Kidney epithelial cell (primary cell): ENCODE data around the gene ZNF48. TPM values are rescaled to one million over a fixed set of nuclear protein-coding genes. Genes with fewer than 3 reads are reported as not detected.

ENCODE experiments used
- DNase-seq: peaks from one replicate; pipeline ENCODE4 v3.0.0-alpha.2; 2010; ENCODE audit warnings: low read depth
- H3K27me3 ChIP-seq: 2 replicates; pipeline ENCODE4 v1.6.0; 2011; ENCODE audit warnings: low read length; ENCODE audit not compliant: control insufficient read depth, insufficient read depth
- H3K36me3 ChIP-seq: 2 replicates; pipeline ENCODE4 v1.5.1; 2011; ENCODE audit warnings: low read length; ENCODE audit not compliant: control insufficient read depth, insufficient read depth
- H3K4me3 ChIP-seq: 2 replicates; pipeline ENCODE4 v1.5.1; 2011; ENCODE audit warnings: low read depth, mild to moderate bottlenecking, control low read depth, low read length
- total RNA-seq: library from RNA; depleted of rRNA; stranded (reverse); fragments of >200 nt; gene quantifications from 2 replicates; pipeline ENCODE4 v1.2.3, GENCODE V29; 2015
- TF ChIP-seq, protein P1 (sequence below): IDR thresholded peaks from 2 replicates; pipeline ENCODE4 v1.5.1; 2011; ENCODE audit warnings: mild to moderate bottlenecking, moderate library complexity, low read length, control low read depth, inconsistent platforms; ENCODE audit not compliant: insufficient read depth, poor library complexity, severe bottlenecking

ZNF48 gene
- total RNA-seq, 1 donor from 2014 or later = 24.4 TPM

DNA sequence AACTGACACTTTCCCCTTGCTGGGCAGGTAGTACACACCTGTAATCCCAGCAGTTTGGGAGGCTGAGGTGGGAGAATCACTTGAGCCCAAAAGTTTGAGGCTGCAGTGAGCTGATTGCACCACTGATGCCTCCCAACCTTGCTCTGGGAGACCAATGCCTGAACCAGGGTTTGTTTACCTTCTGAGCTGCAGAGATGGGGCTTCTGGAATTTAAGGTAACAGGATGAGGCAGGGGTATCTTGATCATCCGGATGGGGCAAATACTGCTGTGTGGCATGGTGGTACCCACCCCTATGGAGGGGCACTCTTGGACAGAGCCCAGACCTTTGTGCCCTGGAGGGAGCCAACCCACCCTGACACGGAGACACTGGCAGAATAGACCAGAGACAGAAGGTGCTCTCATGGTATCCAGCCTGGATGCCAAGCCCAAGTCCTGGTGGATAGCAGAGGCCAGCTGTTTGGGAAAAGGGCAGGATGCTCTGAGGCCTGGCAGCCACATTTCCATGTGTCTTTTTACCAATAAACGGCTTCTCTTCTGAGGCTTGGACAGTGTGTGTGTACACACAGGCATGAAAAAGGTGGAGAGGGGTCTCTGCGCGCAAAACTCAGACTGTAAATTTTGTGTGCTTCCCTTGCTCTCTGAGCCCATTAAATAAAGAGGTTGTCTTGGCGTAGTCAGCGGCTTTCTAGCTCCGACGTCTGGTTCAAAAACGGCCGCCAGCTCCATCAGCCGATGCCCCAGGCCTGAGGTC lies 4.4 kb downstream of the ZNF48 start:
- no peak for DNase-seq
- Histone ChIP-seq H3K36me3 (no peaks in the 10 kb centered on the region), H3K27me3 (no peaks in the 10 kb centered on the region), H3K4me3 (peak overlapping the region; percentile 33)
- TF ChIP-seq, protein P1, sequence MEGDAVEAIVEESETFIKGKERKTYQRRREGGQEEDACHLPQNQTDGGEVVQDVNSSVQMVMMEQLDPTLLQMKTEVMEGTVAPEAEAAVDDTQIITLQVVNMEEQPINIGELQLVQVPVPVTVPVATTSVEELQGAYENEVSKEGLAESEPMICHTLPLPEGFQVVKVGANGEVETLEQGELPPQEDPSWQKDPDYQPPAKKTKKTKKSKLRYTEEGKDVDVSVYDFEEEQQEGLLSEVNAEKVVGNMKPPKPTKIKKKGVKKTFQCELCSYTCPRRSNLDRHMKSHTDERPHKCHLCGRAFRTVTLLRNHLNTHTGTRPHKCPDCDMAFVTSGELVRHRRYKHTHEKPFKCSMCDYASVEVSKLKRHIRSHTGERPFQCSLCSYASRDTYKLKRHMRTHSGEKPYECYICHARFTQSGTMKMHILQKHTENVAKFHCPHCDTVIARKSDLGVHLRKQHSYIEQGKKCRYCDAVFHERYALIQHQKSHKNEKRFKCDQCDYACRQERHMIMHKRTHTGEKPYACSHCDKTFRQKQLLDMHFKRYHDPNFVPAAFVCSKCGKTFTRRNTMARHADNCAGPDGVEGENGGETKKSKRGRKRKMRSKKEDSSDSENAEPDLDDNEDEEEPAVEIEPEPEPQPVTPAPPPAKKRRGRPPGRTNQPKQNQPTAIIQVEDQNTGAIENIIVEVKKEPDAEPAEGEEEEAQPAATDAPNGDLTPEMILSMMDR = no peak

DNA sequence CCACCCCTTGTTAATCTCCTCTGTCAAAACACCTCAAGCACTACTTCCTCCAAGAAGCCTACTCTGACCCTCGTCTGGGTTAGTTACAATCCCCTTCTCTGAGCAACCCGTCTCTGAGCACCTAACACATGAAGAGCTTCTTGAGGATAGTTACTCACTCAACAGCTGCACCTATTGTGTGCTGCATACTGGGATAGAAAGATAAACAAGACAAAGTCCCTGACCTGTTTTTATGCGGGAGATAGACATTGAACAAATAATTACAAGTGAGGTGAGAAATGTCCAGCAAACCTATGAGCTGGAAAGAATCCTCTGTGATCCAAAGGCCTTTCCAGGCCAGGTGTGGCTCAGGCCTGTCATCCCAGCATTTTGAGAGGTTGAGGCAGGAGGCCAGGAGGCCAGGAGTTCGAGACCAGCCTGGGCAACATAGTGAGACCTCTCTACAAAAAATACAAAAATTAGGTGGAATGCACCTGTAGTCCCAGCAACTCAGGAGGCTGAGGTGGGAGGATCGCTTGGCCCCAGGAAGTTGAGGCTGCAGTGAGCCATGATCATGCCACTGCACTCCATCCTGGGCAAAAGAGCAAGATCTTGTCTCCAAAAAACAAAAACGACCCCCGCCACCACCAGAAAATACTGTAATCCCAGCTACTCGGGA lies 6.7 kb downstream of the ZNF48 start:
- no peaks in the 10 kb centered on the region for H3K27me3 ChIP-seq
- no peaks in the 10 kb centered on the region for H3K36me3 ChIP-seq
- H3K4me3 ChIP-seq = no peak overlapping the region
- no peak for DNase-seq
- TF ChIP-seq, protein P1 = no peak

DNA sequence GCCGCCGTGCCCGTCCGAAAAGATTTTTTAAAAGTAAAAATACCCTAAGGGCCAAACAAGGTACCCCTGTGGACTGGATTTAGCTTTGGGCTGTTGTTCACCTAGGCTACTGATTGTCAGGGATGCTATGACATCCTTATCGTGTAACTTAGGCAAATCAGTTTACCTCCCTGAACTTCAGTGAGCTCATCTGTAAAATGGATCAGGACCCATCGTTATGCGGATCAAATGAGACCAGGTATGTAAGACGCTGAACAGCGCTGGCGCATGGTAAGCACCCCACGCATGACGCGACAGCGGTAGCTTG lies 11.5 kb downstream of the ZNF48 start:
- TF ChIP-seq, protein P1 = no peak
- peaks cover 2% of the 10 kb centered on the region for H3K36me3 ChIP-seq

DNA sequence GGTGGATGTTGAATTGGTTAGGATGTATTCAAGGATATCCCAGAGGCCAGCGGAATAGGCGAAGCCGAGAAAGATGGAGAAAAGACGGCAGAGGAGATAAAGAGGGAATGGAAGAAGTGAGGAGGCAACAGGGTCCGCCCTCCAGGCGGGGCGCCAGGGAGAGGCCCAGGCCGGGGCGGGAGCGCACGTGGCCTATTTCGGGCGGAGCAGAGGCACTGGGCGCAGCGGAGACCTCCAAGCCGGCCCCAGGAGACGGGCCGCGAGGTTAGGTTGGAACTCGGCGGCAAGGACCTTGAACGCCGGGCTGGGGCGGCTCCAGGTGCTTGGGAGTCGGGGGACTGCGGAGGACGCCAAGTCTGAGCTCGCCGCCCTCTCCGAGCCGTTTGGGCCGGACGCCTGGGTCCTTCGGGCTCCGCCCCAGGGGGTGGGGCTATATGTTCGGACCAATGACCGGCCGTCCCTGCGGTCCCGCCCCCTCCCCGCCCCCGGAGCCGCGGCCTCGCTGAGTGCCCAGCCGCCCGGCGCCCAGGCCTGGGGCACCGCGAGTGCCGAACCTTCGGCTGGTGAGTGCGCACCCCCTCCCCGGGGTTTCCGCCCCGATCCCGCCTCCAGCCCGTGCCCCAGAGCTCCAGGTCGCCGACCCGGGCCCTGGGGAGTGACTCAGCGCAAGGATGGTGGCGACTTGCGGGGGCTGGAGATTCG lies 12.0 kb downstream of the ZNF48 start, which contains the start of gene ZNF771:
Gene ZNF771, plus strand, starts transcription at position 505 of the 702 bp plus-strand sequence. CDS start 448 bp downstream, outside the sequence.
- Histone ChIP-seq H3K4me3 (peak within 1 kb of the TSS; percentile 78), H3K36me3 (peaks cover 2% of the 10 kb centered on the region), H3K27me3 (no peaks in the 10 kb centered on the region)
- TF ChIP-seq, protein P1 = no peak
- no peak for DNase-seq

More for the DNA sequence above, 11.5 kb downstream of the ZNF48 start:
- no peaks in the 10 kb centered on the region for H3K27me3 ChIP-seq
- H3K4me3 ChIP-seq = peak overlapping the region; percentile 78
- no peak for DNase-seq

DNA sequence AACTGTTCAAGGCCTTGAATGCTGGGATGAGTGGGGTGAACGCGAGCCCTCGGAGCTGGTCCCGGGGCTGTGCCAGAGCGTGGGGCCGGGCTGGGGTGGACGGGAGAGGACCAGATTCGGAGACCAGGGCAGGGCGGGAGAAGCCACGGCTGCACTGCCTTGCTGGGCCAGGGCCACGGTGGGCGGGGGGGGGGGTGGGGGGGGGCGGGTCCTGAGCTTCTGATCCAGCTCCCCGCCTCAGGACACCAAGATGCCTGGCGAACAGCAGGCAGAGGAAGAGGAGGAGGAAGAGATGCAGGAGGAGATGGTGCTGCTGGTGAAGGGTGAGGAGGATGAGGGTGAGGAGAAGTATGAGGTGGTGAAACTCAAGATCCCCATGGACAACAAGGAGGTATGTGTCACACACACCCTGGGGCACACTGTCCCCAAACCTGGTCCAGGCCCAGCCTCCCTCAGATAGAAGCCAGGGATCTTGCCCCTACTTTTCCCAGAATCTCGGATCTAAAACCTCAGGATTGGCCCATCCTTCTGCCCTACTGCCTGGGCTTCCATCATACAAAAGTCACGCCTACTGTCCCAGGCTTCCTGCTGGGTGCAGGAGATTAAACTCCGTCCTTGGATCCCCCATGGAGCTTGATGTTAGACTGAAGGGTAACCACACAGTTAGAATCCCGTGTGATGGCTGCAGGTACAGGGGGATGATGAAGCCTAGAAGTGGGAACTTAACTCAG lies 12.7 kb downstream of the ZNF48 start:
- Histone ChIP-seq H3K4me3 (peak overlapping the region; percentile 78), H3K36me3 (peaks cover 2% of the 10 kb centered on the region), H3K27me3 (no peaks in the 10 kb centered on the region)
- TF ChIP-seq, protein P1 = no peak
- no peak for DNase-seq
